ENCODE results near the gene MPC1. TPM values are rescaled to one million over a fixed set of nuclear protein-coding genes. Genes with fewer than 3 reads are reported as not detected.
A peak's percentile ranks its signal among the peaks of the same experiment; 100 is the strongest.

MPC1 gene
- total and polyA plus RNA-seq, 2 experiments from 2014 or later = 15.5 to 39.4 TPM

- no peak overlapping the region for H3K4me3 Mint-ChIP-seq
- TF ChIP-seq, protein P1, sequence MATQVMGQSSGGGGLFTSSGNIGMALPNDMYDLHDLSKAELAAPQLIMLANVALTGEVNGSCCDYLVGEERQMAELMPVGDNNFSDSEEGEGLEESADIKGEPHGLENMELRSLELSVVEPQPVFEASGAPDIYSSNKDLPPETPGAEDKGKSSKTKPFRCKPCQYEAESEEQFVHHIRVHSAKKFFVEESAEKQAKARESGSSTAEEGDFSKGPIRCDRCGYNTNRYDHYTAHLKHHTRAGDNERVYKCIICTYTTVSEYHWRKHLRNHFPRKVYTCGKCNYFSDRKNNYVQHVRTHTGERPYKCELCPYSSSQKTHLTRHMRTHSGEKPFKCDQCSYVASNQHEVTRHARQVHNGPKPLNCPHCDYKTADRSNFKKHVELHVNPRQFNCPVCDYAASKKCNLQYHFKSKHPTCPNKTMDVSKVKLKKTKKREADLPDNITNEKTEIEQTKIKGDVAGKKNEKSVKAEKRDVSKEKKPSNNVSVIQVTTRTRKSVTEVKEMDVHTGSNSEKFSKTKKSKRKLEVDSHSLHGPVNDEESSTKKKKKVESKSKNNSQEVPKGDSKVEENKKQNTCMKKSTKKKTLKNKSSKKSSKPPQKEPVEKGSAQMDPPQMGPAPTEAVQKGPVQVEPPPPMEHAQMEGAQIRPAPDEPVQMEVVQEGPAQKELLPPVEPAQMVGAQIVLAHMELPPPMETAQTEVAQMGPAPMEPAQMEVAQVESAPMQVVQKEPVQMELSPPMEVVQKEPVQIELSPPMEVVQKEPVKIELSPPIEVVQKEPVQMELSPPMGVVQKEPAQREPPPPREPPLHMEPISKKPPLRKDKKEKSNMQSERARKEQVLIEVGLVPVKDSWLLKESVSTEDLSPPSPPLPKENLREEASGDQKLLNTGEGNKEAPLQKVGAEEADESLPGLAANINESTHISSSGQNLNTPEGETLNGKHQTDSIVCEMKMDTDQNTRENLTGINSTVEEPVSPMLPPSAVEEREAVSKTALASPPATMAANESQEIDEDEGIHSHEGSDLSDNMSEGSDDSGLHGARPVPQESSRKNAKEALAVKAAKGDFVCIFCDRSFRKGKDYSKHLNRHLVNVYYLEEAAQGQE (IDR thresholded peaks at IDR 0.05; ENCODE audit: unreplicated experiment) = no peak
- no peak for TF ChIP-seq STAT1 (IDR thresholded peaks at IDR 0.05; ENCODE audit: unreplicated experiment)
- TF ChIP-seq, protein P2, sequence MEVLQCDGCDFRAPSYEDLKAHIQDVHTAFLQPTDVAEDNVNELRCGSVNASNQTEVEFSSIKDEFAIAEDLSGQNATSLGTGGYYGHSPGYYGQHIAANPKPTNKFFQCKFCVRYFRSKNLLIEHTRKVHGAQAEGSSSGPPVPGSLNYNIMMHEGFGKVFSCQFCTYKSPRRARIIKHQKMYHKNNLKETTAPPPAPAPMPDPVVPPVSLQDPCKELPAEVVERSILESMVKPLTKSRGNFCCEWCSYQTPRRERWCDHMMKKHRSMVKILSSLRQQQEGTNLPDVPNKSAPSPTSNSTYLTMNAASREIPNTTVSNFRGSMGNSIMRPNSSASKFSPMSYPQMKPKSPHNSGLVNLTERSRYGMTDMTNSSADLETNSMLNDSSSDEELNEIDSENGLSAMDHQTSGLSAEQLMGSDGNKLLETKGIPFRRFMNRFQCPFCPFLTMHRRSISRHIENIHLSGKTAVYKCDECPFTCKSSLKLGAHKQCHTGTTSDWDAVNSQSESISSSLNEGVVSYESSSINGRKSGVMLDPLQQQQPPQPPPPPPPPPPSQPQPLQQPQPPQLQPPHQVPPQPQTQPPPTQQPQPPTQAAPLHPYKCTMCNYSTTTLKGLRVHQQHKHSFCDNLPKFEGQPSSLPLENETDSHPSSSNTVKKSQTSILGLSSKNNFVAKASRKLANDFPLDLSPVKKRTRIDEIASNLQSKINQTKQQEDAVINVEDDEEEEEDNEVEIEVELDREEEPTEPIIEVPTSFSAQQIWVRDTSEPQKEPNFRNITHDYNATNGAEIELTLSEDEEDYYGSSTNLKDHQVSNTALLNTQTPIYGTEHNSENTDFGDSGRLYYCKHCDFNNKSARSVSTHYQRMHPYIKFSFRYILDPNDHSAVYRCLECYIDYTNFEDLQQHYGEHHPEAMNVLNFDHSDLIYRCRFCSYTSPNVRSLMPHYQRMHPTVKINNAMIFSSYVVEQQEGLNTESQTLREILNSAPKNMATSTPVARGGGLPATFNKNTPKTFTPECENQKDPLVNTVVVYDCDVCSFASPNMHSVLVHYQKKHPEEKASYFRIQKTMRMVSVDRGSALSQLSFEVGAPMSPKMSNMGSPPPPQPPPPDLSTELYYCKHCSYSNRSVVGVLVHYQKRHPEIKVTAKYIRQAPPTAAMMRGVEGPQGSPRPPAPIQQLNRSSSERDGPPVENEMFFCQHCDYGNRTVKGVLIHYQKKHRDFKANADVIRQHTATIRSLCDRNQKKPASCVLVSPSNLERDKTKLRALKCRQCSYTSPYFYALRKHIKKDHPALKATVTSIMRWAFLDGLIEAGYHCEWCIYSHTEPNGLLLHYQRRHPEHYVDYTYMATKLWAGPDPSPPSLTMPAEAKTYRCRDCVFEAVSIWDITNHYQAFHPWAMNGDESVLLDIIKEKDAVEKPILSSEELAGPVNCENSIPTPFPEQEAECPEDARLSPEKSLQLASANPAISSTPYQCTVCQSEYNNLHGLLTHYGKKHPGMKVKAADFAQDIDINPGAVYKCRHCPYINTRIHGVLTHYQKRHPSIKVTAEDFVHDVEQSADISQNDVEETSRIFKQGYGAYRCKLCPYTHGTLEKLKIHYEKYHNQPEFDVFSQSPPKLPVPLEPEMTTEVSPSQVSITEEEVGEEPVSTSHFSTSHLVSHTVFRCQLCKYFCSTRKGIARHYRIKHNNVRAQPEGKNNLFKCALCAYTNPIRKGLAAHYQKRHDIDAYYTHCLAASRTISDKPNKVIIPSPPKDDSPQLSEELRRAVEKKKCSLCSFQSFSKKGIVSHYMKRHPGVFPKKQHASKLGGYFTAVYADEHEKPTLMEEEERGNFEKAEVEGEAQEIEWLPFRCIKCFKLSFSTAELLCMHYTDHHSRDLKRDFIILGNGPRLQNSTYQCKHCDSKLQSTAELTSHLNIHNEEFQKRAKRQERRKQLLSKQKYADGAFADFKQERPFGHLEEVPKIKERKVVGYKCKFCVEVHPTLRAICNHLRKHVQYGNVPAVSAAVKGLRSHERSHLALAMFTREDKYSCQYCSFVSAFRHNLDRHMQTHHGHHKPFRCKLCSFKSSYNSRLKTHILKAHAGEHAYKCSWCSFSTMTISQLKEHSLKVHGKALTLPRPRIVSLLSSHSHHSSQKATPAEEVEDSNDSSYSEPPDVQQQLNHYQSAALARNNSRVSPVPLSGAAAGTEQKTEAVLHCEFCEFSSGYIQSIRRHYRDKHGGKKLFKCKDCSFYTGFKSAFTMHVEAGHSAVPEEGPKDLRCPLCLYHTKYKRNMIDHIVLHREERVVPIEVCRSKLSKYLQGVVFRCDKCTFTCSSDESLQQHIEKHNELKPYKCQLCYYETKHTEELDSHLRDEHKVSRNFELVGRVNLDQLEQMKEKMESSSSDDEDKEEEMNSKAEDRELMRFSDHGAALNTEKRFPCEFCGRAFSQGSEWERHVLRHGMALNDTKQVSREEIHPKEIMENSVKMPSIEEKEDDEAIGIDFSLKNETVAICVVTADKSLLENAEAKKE (CRISPR knock-in tag; IDR thresholded peaks at IDR 0.05) = no peak
- TF ChIP-seq, protein P3, sequence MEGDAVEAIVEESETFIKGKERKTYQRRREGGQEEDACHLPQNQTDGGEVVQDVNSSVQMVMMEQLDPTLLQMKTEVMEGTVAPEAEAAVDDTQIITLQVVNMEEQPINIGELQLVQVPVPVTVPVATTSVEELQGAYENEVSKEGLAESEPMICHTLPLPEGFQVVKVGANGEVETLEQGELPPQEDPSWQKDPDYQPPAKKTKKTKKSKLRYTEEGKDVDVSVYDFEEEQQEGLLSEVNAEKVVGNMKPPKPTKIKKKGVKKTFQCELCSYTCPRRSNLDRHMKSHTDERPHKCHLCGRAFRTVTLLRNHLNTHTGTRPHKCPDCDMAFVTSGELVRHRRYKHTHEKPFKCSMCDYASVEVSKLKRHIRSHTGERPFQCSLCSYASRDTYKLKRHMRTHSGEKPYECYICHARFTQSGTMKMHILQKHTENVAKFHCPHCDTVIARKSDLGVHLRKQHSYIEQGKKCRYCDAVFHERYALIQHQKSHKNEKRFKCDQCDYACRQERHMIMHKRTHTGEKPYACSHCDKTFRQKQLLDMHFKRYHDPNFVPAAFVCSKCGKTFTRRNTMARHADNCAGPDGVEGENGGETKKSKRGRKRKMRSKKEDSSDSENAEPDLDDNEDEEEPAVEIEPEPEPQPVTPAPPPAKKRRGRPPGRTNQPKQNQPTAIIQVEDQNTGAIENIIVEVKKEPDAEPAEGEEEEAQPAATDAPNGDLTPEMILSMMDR (conservative IDR thresholded peaks at IDR 0.05; ENCODE audit: low read depth in 2 of 2) = no peak
- no peak for TF ChIP-seq NANOG (IDR thresholded peaks at IDR 0.05; ENCODE audit: borderline replicate concordance)
- no peak for TF ChIP-seq JUNB (IDR thresholded peaks at IDR 0.05; ENCODE audit: unreplicated experiment)
- TF ChIP-seq ZNF331 (CRISPR knock-in tag; IDR thresholded peaks at IDR 0.05; ENCODE audit: low read depth) = no peak
- TF ChIP-seq EZH2 (IDR thresholded peaks at IDR 0.05; ENCODE audit: low read depth, unreplicated experiment) = no peak
- TF ChIP-seq POLR2AphosphoS5 (IDR thresholded peaks at IDR 0.05; ENCODE audit: low read depth) = no peak
- no peak for TF ChIP-seq EZH2phosphoT487 (IDR thresholded peaks at IDR 0.05; ENCODE audit: unreplicated experiment)
- TF ChIP-seq ZNF114 (CRISPR knock-in tag; IDR thresholded peaks at IDR 0.05) = no peak
- TF ChIP-seq, protein P4, sequence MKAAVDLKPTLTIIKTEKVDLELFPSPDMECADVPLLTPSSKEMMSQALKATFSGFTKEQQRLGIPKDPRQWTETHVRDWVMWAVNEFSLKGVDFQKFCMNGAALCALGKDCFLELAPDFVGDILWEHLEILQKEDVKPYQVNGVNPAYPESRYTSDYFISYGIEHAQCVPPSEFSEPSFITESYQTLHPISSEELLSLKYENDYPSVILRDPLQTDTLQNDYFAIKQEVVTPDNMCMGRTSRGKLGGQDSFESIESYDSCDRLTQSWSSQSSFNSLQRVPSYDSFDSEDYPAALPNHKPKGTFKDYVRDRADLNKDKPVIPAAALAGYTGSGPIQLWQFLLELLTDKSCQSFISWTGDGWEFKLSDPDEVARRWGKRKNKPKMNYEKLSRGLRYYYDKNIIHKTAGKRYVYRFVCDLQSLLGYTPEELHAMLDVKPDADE (IDR thresholded peaks at IDR 0.05) = no peak
- no peak for TF ChIP-seq CREB1 (CRISPR knock-in tag; IDR thresholded peaks at IDR 0.05; ENCODE audit: low read depth)
- peaks cover 93% of the 10 kb centered on the region for H3K79me2 ChIP-seq (replicated peaks; ENCODE audit: insufficient read depth)
Measured at GRCh38 chr6:166338854-166339253, 43.9 kb downstream of the MPC1 start.

More at GRCh38 chr6:166338854-166339253, 43.9 kb downstream of the MPC1 start:
- Mint-ChIP-seq H3K9me3 (no peaks in the 10 kb centered on the region; the same call in 2 of the 3 replicates), H3K27me3 (ENCODE audit: insufficient read depth, low read depth, poor library complexity) (peaks cover 6% of the 10 kb centered on the region), H3K36me3 (ENCODE audit: low read depth) (peaks cover 17% of the 10 kb centered on the region), H3K27ac (no peak overlapping the region), H3K4me1 (peaks cover 18% of the 10 kb centered on the region)
- Histone ChIP-seq H3K4me2 (no peak overlapping the region), H3K9me2 (ENCODE audit: insufficient read depth) (no peaks in the 10 kb centered on the region), H4K20me1 (replicated peaks; ENCODE audit: insufficient read depth) (peaks cover 53% of the 10 kb centered on the region), H3F3A (replicated peaks; ENCODE audit: low read depth) (no peaks in the 10 kb centered on the region), H3K36me3 (ENCODE audit: insufficient read depth) (no peaks in the 10 kb centered on the region), H3K27me3 (ENCODE audit: insufficient read depth) (no peaks in the 10 kb centered on the region), H3K4me3 (no peak overlapping the region), H2AFZ (no peak overlapping the region), H3K27ac (ENCODE audit: low read depth) (0 out of 2 replicates have a peak overlapping the region, but pooled peaks have one; percentile 9), H3K4me1 (ENCODE audit: insufficient read depth) (peaks cover 24% of the 10 kb centered on the region)
- DNase-seq (ENCODE audit: low spot score) (no peak), ATAC-seq (no peak)

Measured in GM23338 (cell line).